Ascending aorta (tissue), 2 donors: ENCODE data around the gene GPC6. TPM values are rescaled to one million over a fixed set of nuclear protein-coding genes. Genes with fewer than 3 reads are reported as not detected.

Experiments
- DNase-seq, 2 donors: peaks; one replicate each; pipeline ENCODE4 v3.0.0-alpha.2; 2019; ENCODE audit warnings: low spot score in 2 of 2
- H3K27ac ChIP-seq, 2 donors: fragments of 200-600 bp; sonication (generic); one replicate each; pipeline ENCODE4 v1.5.1; 2016 to 2017; ENCODE audit warnings: mild to moderate bottlenecking in 1 of 2
- H3K27me3 ChIP-seq: fragments of 200-600 bp; sonication (generic); one replicate; pipeline ENCODE4 v1.5.1; 2017
- H3K36me3 ChIP-seq, 2 donors: fragments of 200-600 bp; sonication (generic); one replicate each; pipeline ENCODE4 v1.5.1; 2016
- H3K4me1 ChIP-seq, 2 donors: fragments of 200-600 bp; sonication (generic); one replicate each; pipeline ENCODE4 v1.5.1; 2016 to 2017; ENCODE audit warnings: mild to moderate bottlenecking in 1 of 2
- H3K4me3 ChIP-seq, 2 donors: fragments of 200-600 bp; sonication (generic); one replicate each; pipeline ENCODE4 v1.5.1; 2016 to 2017; ENCODE audit warnings: mild to moderate bottlenecking in 1 of 2
- H3K9me3 ChIP-seq, 2 donors: fragments of 200-600 bp; sonication (generic); one replicate each; pipeline ENCODE4 v1.5.1; 2016
- intact Hi-C: fragments of 100-400 bp; cut with DNase I; formaldehyde crosslinking; loops from one replicate; pipeline ENCODE4 v1.15.1; 2023
- total RNA-seq: library from RNA; depleted of rRNA; stranded (reverse); fragments of >200 nt; gene quantifications from one replicate; pipeline ENCODE4 v1.1.0, GENCODE V29; 2016
- TF ChIP-seq, protein P1 (sequence below), 3 experiments: fragments of 200-600 bp in 2 of 3; fragments of 450-650 bp in 1 of 3; sonication (generic) in 2 of 3; IDR thresholded peaks; one replicate each; pipeline ENCODE4 v1.5.1; 2016 to 2019; ENCODE audit warnings: antibody characterized with exemption in 3 of 3, mild to moderate bottlenecking in 1 of 3, moderate library complexity in 1 of 3

The GPC6 gene
- total RNA-seq, 1 donor from 2014 or later, result 23.2 TPM

DNA sequence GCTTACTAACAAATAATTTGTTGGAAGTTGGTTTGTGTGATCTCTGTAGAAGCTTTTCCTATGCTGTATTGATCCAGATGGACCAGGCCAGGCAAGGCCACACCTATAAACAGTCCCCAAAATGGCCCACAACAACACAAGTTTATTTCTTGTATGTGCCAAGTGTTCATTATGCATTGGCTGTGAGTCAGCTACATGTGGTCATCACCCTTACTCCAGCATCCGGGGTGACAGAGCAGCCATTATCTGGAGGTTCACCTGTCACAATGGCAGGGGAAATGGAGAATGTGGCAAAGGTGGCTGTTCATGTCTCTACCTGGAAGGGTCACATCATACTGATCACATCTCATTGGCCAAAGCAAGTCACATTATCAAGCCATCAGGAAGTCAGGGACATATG is 1088.6 kb downstream of the GPC6 start:
- TF ChIP-seq, protein P1, sequence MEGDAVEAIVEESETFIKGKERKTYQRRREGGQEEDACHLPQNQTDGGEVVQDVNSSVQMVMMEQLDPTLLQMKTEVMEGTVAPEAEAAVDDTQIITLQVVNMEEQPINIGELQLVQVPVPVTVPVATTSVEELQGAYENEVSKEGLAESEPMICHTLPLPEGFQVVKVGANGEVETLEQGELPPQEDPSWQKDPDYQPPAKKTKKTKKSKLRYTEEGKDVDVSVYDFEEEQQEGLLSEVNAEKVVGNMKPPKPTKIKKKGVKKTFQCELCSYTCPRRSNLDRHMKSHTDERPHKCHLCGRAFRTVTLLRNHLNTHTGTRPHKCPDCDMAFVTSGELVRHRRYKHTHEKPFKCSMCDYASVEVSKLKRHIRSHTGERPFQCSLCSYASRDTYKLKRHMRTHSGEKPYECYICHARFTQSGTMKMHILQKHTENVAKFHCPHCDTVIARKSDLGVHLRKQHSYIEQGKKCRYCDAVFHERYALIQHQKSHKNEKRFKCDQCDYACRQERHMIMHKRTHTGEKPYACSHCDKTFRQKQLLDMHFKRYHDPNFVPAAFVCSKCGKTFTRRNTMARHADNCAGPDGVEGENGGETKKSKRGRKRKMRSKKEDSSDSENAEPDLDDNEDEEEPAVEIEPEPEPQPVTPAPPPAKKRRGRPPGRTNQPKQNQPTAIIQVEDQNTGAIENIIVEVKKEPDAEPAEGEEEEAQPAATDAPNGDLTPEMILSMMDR (IDR thresholded peaks at IDR 0.05), result no peak

DNA sequence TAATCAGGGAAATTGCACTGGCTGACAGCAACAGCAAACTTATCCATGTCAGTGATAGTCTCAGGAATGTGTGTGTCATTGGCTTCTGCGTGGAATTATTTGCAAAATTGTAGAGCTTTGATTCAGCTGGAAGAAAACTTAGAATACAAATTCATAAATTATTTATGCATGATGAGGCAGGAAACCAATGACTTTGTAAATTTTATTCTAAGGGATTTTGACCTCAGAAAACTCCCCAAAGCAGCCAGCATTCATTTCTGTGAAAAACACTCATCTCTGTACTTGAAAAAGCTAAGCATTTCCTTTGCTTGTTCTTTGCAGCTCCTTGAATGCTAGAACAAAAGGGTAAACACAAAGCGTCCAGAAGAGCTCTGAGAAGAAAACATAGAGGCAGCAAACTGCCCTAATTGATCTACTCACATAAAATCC is 1090.5 kb downstream of the GPC6 start:
- intact Hi-C loops, result no loop called here
- H3K9me3 ChIP-seq, result no peaks in the 10 kb centered on the region
- no peak overlapping the region for H3K4me3 ChIP-seq
- TF ChIP-seq, protein P1 (IDR thresholded peaks at IDR 0.05), result no peak
- H3K36me3 ChIP-seq, result no peaks in the 10 kb centered on the region
- DNase-seq, result no peak
- H3K27me3 ChIP-seq, result no peaks in the 10 kb centered on the region
- H3K4me1 ChIP-seq, result peaks cover 0 to 2% of the 10 kb centered on the region in 2 donors
- H3K27ac ChIP-seq, result no peak overlapping the region

More for the DNA sequence above, 1088.6 kb downstream of the GPC6 start:
- Histone ChIP-seq H3K27ac (no peak overlapping the region), H3K27me3 (no peaks in the 10 kb centered on the region), H3K9me3 (no peaks in the 10 kb centered on the region), H3K36me3 (no peaks in the 10 kb centered on the region), H3K4me3 (no peak overlapping the region), H3K4me1 (peaks cover 0 to 2% of the 10 kb centered on the region in 2 donors)
- DNase-seq, result no peak
- intact Hi-C loops, result no loop called here

DNA sequence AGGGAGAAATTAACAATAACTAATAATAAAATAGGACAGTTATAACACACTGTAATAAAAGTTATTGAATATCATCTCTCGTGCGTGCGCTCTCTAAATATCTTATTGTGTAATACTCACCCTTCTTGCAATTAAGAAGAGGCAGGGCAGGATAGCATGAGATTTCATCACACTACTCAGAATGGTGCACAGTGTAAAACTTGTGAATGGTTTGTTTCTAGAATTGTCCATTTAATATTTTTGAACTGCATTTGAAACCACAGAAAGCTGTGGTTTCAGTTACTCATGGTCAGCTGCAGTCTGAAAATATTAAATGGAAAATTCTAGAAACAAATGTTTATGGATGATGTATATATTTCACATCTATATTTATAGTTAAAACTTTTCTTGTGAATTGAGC is 1091.8 kb downstream of the GPC6 start:
- Histone ChIP-seq H3K9me3 (no peaks in the 10 kb centered on the region), H3K4me3 (no peak overlapping the region), H3K36me3 (no peaks in the 10 kb centered on the region), H3K4me1 (peaks cover 0 to 2% of the 10 kb centered on the region in 2 donors), H3K27ac (no peak overlapping the region), H3K27me3 (no peaks in the 10 kb centered on the region)
- DNase-seq, result no peak
- TF ChIP-seq, protein P1 (IDR thresholded peaks at IDR 0.05), result no peak
- intact Hi-C loops, result no loop called here

DNA sequence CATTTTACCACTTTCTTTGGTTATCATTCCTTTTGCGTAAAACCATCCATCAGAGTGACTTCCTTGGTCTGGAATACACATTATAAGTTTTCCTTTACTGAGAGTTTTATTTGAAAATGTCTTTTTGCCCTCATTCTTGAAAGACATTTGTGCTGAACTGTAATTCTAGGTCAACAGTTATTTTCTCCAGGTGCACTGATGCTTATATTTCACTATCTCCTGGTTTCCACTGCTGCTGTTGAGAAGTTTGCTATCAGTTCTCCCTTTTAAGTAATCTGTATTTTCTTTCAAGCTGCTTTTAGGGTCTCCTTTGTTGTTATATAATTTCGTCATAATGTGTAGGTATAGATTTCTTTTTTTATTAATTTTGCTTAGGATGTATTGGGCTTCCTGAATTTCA is 1092.9 kb downstream of the GPC6 start:
- Histone ChIP-seq H3K4me1 (peaks cover 0 to 2% of the 10 kb centered on the region in 2 donors), H3K36me3 (no peaks in the 10 kb centered on the region), H3K9me3 (no peaks in the 10 kb centered on the region), H3K27me3 (no peaks in the 10 kb centered on the region), H3K4me3 (no peak overlapping the region), H3K27ac (no peak overlapping the region)
- intact Hi-C loops, result no loop called here
- no peak for DNase-seq
- TF ChIP-seq, protein P1 (IDR thresholded peaks at IDR 0.05), result no peak

DNA sequence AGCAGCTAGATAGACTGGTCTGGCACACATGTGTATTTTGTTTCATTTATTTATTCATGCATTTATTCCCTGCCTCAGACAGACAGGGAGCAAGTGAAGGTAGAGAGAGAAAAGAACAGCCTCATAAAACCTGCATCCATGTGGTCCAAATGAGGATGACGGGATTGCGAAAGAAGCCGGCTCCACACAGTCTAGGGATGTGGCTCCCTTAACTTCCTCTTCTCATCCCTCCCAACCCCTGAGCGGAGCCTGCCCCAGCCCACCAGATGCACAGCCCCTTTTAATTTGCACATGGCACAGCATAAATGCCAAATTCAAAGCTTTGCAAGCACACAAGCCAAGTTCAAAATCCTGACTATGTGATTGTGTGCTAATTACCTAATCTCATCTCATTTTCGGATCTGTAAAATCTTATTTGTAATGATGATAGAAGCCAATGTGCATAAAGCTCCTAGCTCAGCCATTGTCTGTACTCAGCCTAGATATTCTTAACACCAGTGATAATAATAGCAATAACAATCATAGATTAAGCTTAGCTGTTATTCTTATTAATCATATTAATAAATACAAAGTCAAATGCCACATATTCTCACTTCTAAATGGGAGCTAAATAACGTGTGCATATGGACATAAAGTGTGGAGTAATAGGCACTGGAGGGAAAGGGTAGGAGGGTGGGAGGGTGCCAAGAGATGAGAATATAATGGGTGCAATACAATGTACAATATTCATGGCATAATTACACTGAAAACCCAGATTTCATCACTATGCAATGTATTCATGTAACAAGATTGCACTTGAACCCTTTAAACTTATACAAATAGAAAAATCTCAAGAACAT is 1096.5 kb downstream of the GPC6 start:
- Histone ChIP-seq H3K9me3 (no peaks in the 10 kb centered on the region), H3K27ac (no peak overlapping the region), H3K27me3 (no peaks in the 10 kb centered on the region), H3K36me3 (no peaks in the 10 kb centered on the region), H3K4me3 (no peak overlapping the region), H3K4me1 (no peaks in the 10 kb centered on the region)
- intact Hi-C loops, result loop anchor here (10.0 kb wide), 1 partner anchor 1478 kb away; no protein-coding TSS in a partner anchor
- TF ChIP-seq, protein P1 (IDR thresholded peaks at IDR 0.05), result no peak
- no peak for DNase-seq
